Skeletal muscle cell (primary cell): ENCODE results near the gene TMEM212.

Experiments used
- DNase-seq: peaks from one replicate; pipeline ENCODE4 v3.0.0-alpha.2; 2010; ENCODE audit warnings: low read depth
- H3K4me3 ChIP-seq: 2 replicates; pipeline ENCODE4 v1.5.1; 2011; ENCODE audit warnings: low read depth, mild to moderate bottlenecking, control low read depth, low read length, moderate library complexity

TMEM212 gene

GRCh38 chr3:171842864-171843518 lies at the start of gene TMEM212:
TMEM212 (plus strand) TSS chr3:171843349; CDS start chr3:171843384, 35 bp downstream.
- no peak for DNase-seq
- H3K4me3 ChIP-seq: no peak within 1 kb of the TSS

- DNase-seq: no peak
- H3K4me3 ChIP-seq: no peak overlapping the region
Measured at GRCh38 chr3:171796625-171797264, 46.4 kb upstream of the TMEM212 start.

- no peak overlapping the region for H3K4me3 ChIP-seq
- DNase-seq: no peak
Measured at GRCh38 chr3:171797265-171797679, 45.9 kb upstream of the TMEM212 start.

- no peak for DNase-seq
Measured at GRCh38 chr3:171797873-171798272, 45.3 kb upstream of the TMEM212 start.

GRCh38 chr3:171799501-171799900 lies 43.6 kb upstream of the TMEM212 start:
- no peak overlapping the region for H3K4me3 ChIP-seq
- DNase-seq: no peak

More at GRCh38 chr3:171797873-171798272, 45.3 kb upstream of the TMEM212 start:
- H3K4me3 ChIP-seq: no peak overlapping the region

GRCh38 chr3:171801738-171802589 lies 41.2 kb upstream of the TMEM212 start:
- DNase-seq: peak; percentile 93
- no peak overlapping the region for H3K4me3 ChIP-seq

- no peak for DNase-seq
- H3K4me3 ChIP-seq: no peak overlapping the region
Measured at GRCh38 chr3:171802590-171802956, 40.6 kb upstream of the TMEM212 start.

GRCh38 chr3:171803044-171803443 lies 40.1 kb upstream of the TMEM212 start:
- H3K4me3 ChIP-seq: no peak overlapping the region
- no peak for DNase-seq

GRCh38 chr3:171804618-171805389 lies 38.3 kb upstream of the TMEM212 start:
- DNase-seq: no peak
- no peak overlapping the region for H3K4me3 ChIP-seq

- H3K4me3 ChIP-seq: no peak overlapping the region
- DNase-seq: no peak
Measured at GRCh38 chr3:171805687-171806086, 37.5 kb upstream of the TMEM212 start.

GRCh38 chr3:171806200-171807128 lies 36.7 kb upstream of the TMEM212 start:
- DNase-seq: peak; percentile 80
- no peak overlapping the region for H3K4me3 ChIP-seq

- H3K4me3 ChIP-seq: no peak overlapping the region
- no peak for DNase-seq
Measured at GRCh38 chr3:171807129-171807675, 35.9 kb upstream of the TMEM212 start.

GRCh38 chr3:171807806-171808205 lies 35.3 kb upstream of the TMEM212 start:
- no peak for DNase-seq
- H3K4me3 ChIP-seq: no peak overlapping the region

GRCh38 chr3:171809611-171809860 lies 33.6 kb upstream of the TMEM212 start:
- DNase-seq: no peak

GRCh38 chr3:171809861-171810628 lies 33.1 kb upstream of the TMEM212 start, which contains the start of gene PLD1:
PLD1 (minus strand) TSS chr3:171810483; CDS start chr3:171738051, 72,432 bp downstream.
- DNase-seq: peak; percentile 93
- peak within 1 kb of the TSS; percentile 63 for H3K4me3 ChIP-seq

More at GRCh38 chr3:171809611-171809860, 33.6 kb upstream of the TMEM212 start:
- peak overlapping the region; percentile 63 for H3K4me3 ChIP-seq

GRCh38 chr3:171810629-171811294 lies 32.4 kb upstream of the TMEM212 start:
- peak overlapping the region; percentile 63 for H3K4me3 ChIP-seq
- DNase-seq: no peak

GRCh38 chr3:171811295-171811912 lies 31.7 kb upstream of the TMEM212 start:
- DNase-seq: peak; percentile 99
- H3K4me3 ChIP-seq: no peak overlapping the region
